Ecto neural progenitor cell (in vitro differentiated cells): Measurements from ENCODE around the gene CDC42EP2.

Source experiments
- DNase-seq: peaks from one replicate; pipeline ENCODE4 v3.0.0-alpha.2; 2018; ENCODE audit warnings: low spot score

Gene CDC42EP2

GRCh38 chr11:65298131-65298535 is 16.5 kb upstream of the CDC42EP2 start:
- DNase-seq = no peak

GRCh38 chr11:65298655-65299179 is 15.9 kb upstream of the CDC42EP2 start:
- no peak for DNase-seq

GRCh38 chr11:65300621-65301275 is 13.9 kb upstream of the CDC42EP2 start:
- DNase-seq = no peak

GRCh38 chr11:65301491-65302329 is 13.0 kb upstream of the CDC42EP2 start:
- peak; percentile 86 for DNase-seq

- DNase-seq = no peak
Measured at GRCh38 chr11:65303555-65303954, 11.1 kb upstream of the CDC42EP2 start.

- DNase-seq = no peak
Measured at GRCh38 chr11:65304110-65304509, 10.6 kb upstream of the CDC42EP2 start.

GRCh38 chr11:65304613-65305012 is 10.1 kb upstream of the CDC42EP2 start:
- no peak for DNase-seq

- DNase-seq = no peak
Measured at GRCh38 chr11:65305501-65306268, 9.0 kb upstream of the CDC42EP2 start.

- DNase-seq = no peak
Measured at GRCh38 chr11:65307298-65308229, 7.1 kb upstream of the CDC42EP2 start.

GRCh38 chr11:65308281-65308891 is 6.3 kb upstream of the CDC42EP2 start:
- DNase-seq = no peak

GRCh38 chr11:65309006-65309405 is 5.7 kb upstream of the CDC42EP2 start:
- no peak for DNase-seq

- no peak for DNase-seq
Measured at GRCh38 chr11:65310215-65310614, 4.5 kb upstream of the CDC42EP2 start.

GRCh38 chr11:65310736-65311135 is 3.9 kb upstream of the CDC42EP2 start:
- peak; percentile 69 for DNase-seq

GRCh38 chr11:65311170-65311678 is 3.4 kb upstream of the CDC42EP2 start:
- DNase-seq = peak; percentile 65

- peak; percentile 96 for DNase-seq
Measured at GRCh38 chr11:65315204-65315865, 669 bp downstream of the CDC42EP2 start.

GRCh38 chr11:65315866-65316226 is 1.2 kb downstream of the CDC42EP2 start:
- no peak for DNase-seq

- no peak for DNase-seq
Measured at GRCh38 chr11:65316227-65317024, 1.8 kb downstream of the CDC42EP2 start.

- DNase-seq = peak; percentile 68
Measured at GRCh38 chr11:65317025-65317786, 2.5 kb downstream of the CDC42EP2 start.
